GM20000 (cell line): Measurements from ENCODE around the gene EMID1.

Experiments
- DNase-seq: peaks from one replicate; pipeline ENCODE4 v3.0.0; 2012; ENCODE audit warnings: low spot score
- CTCF ChIP-seq: IDR thresholded peaks from 2 replicates; pipeline ENCODE4 v1.5.1; 2012; ENCODE audit warnings: mild to moderate bottlenecking, control low read depth; ENCODE audit errors: extremely low read depth, missing control alignments

The EMID1 gene

GRCh38 chr22:29256606-29257325 is 51.1 kb downstream of the EMID1 start:
- no peak for TF ChIP-seq CTCF
- DNase-seq, result no peak

GRCh38 chr22:29257751-29258181 is 52.1 kb downstream of the EMID1 start:
- no peak for DNase-seq
- TF ChIP-seq CTCF, result no peak

DNA sequence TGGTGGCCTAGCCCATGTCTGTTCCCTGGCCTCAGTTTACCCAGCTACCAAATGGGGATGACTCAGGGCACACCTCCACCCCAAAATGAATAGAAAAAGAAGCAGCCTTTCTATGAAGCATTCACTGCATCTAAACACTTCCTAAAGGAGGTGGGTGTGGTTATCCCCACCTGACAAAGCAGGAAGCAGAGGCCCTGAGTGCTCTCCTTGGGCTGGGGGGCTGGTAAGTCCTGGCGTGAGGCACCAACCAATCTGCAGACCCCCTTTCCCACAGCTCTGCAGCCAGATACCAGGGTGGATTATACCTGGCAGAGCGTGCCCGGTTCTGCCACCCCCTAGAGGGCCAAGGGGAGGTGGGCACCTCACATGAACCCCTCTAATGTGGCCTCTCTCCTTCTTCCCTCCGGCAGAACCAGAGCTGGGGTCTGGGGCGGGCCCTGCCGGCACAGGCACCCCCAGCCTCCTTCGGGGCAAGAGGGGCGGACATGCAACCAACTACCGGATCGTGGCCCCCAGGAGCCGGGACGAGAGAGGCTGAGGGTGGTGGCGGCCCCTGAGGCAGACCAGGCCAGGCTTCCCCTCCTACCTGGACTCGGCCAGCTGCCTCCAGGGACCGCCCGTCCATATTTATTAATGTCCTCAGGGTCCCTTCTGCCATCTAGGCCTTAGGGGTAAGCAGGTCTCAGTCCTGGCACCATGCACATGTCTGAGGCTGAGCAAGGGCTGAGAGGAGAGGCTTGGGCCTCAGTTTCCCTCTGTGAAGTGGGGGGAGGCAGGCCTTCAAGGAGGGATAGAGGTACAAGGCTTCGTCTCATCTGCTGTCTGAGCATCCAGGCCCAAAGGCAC is 52.9 kb downstream of the EMID1 start:
- TF ChIP-seq CTCF, result no peak
- DNase-seq, result no peak

DNA sequence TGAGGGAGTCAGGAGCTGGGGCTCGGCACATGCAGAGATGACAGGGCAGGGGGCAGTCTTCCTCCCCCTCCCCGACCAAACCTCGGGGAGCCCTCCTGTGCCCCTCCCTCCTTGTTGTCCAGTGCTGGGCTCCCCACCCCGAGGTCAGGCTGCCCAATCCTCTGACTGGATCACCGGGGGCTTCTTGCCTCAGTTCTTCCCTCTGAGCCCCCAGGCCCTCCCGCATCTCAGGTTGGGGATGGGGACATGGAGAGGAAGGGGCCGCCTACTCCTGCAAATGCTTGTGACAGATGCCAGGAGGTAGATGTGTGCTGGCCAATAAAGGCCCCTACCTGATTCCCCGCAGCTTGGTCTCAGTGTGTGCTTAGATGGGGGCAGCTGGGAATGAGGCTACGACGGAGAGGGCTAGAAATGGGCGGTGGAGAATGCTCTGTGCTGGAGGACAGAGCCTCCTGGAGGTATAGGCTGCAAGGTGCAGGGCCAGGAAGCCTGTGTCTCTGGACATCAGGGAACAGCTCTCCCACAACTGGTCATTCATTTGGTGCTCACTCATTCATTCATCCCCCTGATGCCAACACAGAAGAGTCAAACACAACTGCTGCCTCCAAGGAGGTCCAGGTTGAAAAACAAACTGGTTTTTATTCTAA is 53.7 kb downstream of the EMID1 start:
- no peak for DNase-seq
- no peak for TF ChIP-seq CTCF

DNA sequence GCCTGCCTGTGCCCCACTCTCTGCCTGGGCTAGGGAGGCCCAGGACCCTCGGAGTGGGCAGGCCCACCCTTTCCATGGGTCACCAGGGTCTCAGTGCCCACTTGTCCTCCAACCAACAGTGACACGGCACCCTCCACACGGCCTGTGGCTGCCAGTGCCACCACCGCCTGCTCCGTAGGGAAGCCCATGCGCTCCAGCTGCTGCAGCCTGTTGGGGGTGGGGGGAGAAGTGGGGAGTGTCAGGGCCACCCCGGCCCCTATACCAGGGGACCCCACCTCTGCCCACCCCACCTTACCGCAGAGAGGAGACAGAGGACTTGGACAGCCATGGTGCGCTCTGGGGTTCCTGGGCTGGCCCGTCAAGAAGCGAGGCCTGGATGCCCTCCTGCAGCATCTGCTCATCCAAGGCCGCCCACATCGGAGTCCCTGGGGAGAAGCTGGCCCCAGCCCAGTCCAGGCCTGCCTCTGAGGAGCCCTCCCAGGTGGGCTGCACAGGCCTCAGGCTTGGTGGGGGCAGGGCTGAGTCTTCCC is 54.4 kb downstream of the EMID1 start:
- DNase-seq, result no peak
- no peak for TF ChIP-seq CTCF

GRCh38 chr22:29260601-29261315 is 55.1 kb downstream of the EMID1 start:
- TF ChIP-seq CTCF, result no peak
- DNase-seq, result no peak
